Measurements from ENCODE around the gene PPP1R18. TPM values are rescaled to one million over a fixed set of nuclear protein-coding genes. Genes with fewer than 3 reads are reported as not detected.

PPP1R18 gene
- polyA plus RNA-seq, 1 experiment = 121 TPM

- H3K36me3 ChIP-seq (ENCODE audit: control insufficient read depth, insufficient read depth, low read length) = peaks cover 2% of the 10 kb centered on the region
- ChIA-PET CTCF (interaction anchor here (1.0 to 1.3 kb wide), 2 partner anchors 25 to 32 kb away, joined by 4 to 5 read pairs; partner anchors contain the start of gene DHX16), POLR2A (no interaction called here)
- H3K27me3 ChIP-seq (ENCODE audit: control insufficient read depth, insufficient read depth, low read length) = no peaks in the 10 kb centered on the region
- DNase-seq (ENCODE audit: low read depth) = no peak
- H3K4me3 ChIP-seq (ENCODE audit: low read depth, low read length) = peak overlapping the region; percentile 94
- no peak for TF ChIP-seq CTCF (IDR thresholded peaks at IDR 0.05; ENCODE audit: insufficient read depth, low read depth, low read length)
Measured at GRCh38 chr6:30647242-30648116, 39.0 kb downstream of the PPP1R18 start.

GRCh38 chr6:30646450-30647241, 39.8 kb downstream of the PPP1R18 start, which contains the start of gene C6orf136:
Gene C6orf136 (plus strand): TSS chr6:30647133. CDS start chr6:30647232, 99 bp downstream.
- no peaks in the 10 kb centered on the region; the same call in 1 of the 2 replicates for H3K36me3 ChIP-seq (ENCODE audit: control insufficient read depth, insufficient read depth, low read length)
- CTCF ChIA-PET = no interaction called here
- no peak for TF ChIP-seq CTCF (IDR thresholded peaks at IDR 0.05; ENCODE audit: insufficient read depth, low read depth, low read length)
- no peaks in the 10 kb centered on the region for H3K27me3 ChIP-seq (ENCODE audit: control insufficient read depth, insufficient read depth, low read length)
- DNase-seq (ENCODE audit: low read depth) = peak; percentile 54
- POLR2A ChIA-PET = interaction anchor here (0.6 kb wide), 2 partner anchors 32 to 77 kb away, joined by 6 to 9 read pairs; no protein-coding TSS in a partner anchor
- H3K4me3 ChIP-seq (ENCODE audit: low read depth, low read length) = peak within 1 kb of the TSS; percentile 94

GRCh38 chr6:30645989-30646388, 40.5 kb downstream of the PPP1R18 start:
- ChIA-PET CTCF (interaction anchor here (1.0 kb wide), 1 partner anchor 14 kb away, joined by 3 read pairs; no protein-coding TSS in a partner anchor), POLR2A (no interaction called here)
- Histone ChIP-seq H3K36me3 (ENCODE audit: control insufficient read depth, insufficient read depth, low read length) (peaks cover 2% of the 10 kb centered on the region; the same call in 1 of the 2 replicates), H3K4me3 (ENCODE audit: low read depth, low read length) (no peak overlapping the region), H3K27me3 (ENCODE audit: control insufficient read depth, insufficient read depth, low read length) (no peaks in the 10 kb centered on the region)
- DNase-seq (ENCODE audit: low read depth) = no peak
- TF ChIP-seq CTCF (IDR thresholded peaks at IDR 0.05; ENCODE audit: insufficient read depth, low read depth, low read length) = no peak

GRCh38 chr6:30644769-30645168, 41.7 kb downstream of the PPP1R18 start:
- TF ChIP-seq CTCF (IDR thresholded peaks at IDR 0.05; ENCODE audit: insufficient read depth, low read depth, low read length) = no peak
- peaks cover 4% of the 10 kb centered on the region for H3K36me3 ChIP-seq (ENCODE audit: control insufficient read depth, insufficient read depth, low read length)
- CTCF ChIA-PET = no interaction called here
- H3K27me3 ChIP-seq (ENCODE audit: control insufficient read depth, insufficient read depth, low read length) = no peaks in the 10 kb centered on the region
- DNase-seq (ENCODE audit: low read depth) = no peak
- no peak overlapping the region for H3K4me3 ChIP-seq (ENCODE audit: low read depth, low read length)
- POLR2A ChIA-PET = no interaction called here

- ChIA-PET CTCF (no interaction called here), POLR2A (no interaction called here)
- Histone ChIP-seq H3K36me3 (ENCODE audit: control insufficient read depth, insufficient read depth, low read length) (peaks cover 4% of the 10 kb centered on the region), H3K4me3 (ENCODE audit: low read depth, low read length) (no peak overlapping the region), H3K27me3 (ENCODE audit: control insufficient read depth, insufficient read depth, low read length) (no peaks in the 10 kb centered on the region)
- no peak for TF ChIP-seq CTCF (IDR thresholded peaks at IDR 0.05; ENCODE audit: insufficient read depth, low read depth, low read length)
- no peak for DNase-seq (ENCODE audit: low read depth)
Measured at GRCh38 chr6:30643656-30644055, 42.8 kb downstream of the PPP1R18 start.
